CD8-positive, alpha-beta memory T cell (primary cell): ENCODE measurements around the gene GABBR2. TPM values are rescaled to one million over a fixed set of nuclear protein-coding genes. Genes with fewer than 3 reads are reported as not detected.
A peak's percentile ranks its signal among the peaks of the same experiment; 100 is the strongest.

Source experiments
- CTCF ChIA-PET: fragments of 350-600 bp; sonication (Branson Sonifier 250); formaldehyde crosslinking; loops from one replicate; lab custom pipeline; 2021; ENCODE audit warnings: antibody characterized with exemption; lab: Charles Lee
- POLR2A ChIA-PET: fragments of 350-600 bp; sonication (Branson Sonifier 250); formaldehyde crosslinking; loops from one replicate; lab custom pipeline; 2021; ENCODE audit warnings: antibody characterized with exemption; lab: Charles Lee
- DNase-seq, 5 donors: peaks; one replicate each; pipeline versions ENCODE4 v3.0.0 to v3.0.0-alpha.2; 2020 to 2022; ENCODE audit warnings: mixed read lengths in 1 of 5
- H3K27ac ChIP-seq: one replicate; pipeline ENCODE4 v1.7.0; 2013; ENCODE audit warnings: low read depth, mild to moderate bottlenecking, low read length, moderate library complexity
- H3K27me3 ChIP-seq: 2 replicates; pipeline ENCODE4 v1.7.0; 2013; ENCODE audit warnings: low read length, mild to moderate bottlenecking; ENCODE audit not compliant: insufficient read depth, poor library complexity, severe bottlenecking
- H3K36me3 ChIP-seq: 2 replicates; pipeline ENCODE4 v1.7.0; 2013; ENCODE audit warnings: mild to moderate bottlenecking, low read length, moderate library complexity; ENCODE audit not compliant: insufficient read depth
- H3K4me1 ChIP-seq: 2 replicates; pipeline ENCODE4 v1.7.0; 2013; ENCODE audit warnings: mild to moderate bottlenecking, low read length, moderate library complexity; ENCODE audit not compliant: insufficient read depth
- H3K4me3 ChIP-seq: 2 replicates; pipeline ENCODE4 v1.7.0; 2013; ENCODE audit warnings: mild to moderate bottlenecking, low read length
- H3K9me3 ChIP-seq: 2 replicates; pipeline ENCODE4 v1.7.0; 2013; ENCODE audit warnings: mild to moderate bottlenecking, low read length
- H3K27ac Mint-ChIP-seq, 8 donors: one replicate each; pipeline ENCODE4 v1.8.0; 2020 to 2021; ENCODE audit warnings: mixed read lengths in 8 of 8, mild to moderate bottlenecking in 6 of 8, inconsistent platforms in 3 of 8, moderate library complexity in 3 of 8
- H3K27me3 Mint-ChIP-seq, 2 donors: one replicate each; pipeline ENCODE4 v1.8.0; 2020 to 2021; ENCODE audit warnings: mixed read lengths in 2 of 2, mild to moderate bottlenecking in 1 of 2, moderate library complexity in 1 of 2
- H3K36me3 Mint-ChIP-seq, 3 donors: one replicate each; pipeline ENCODE4 v1.8.0; 2020 to 2021; ENCODE audit warnings: mixed read lengths in 3 of 3, inconsistent platforms in 1 of 3, mild to moderate bottlenecking in 1 of 3
- H3K4me1 Mint-ChIP-seq, 3 donors: one replicate each; pipeline ENCODE4 v1.8.0; 2020 to 2021; ENCODE audit warnings: mixed read lengths in 3 of 3, inconsistent platforms in 1 of 3, mild to moderate bottlenecking in 1 of 3
- H3K4me3 Mint-ChIP-seq, 7 donors: one replicate each; pipeline ENCODE4 v1.8.0; 2020 to 2021; ENCODE audit warnings: mixed read lengths in 7 of 7, mild to moderate bottlenecking in 6 of 7, moderate library complexity in 4 of 7, inconsistent platforms in 2 of 7
- H3K9me3 Mint-ChIP-seq, 5 donors: one replicate each; pipeline ENCODE4 v1.8.0; 2020 to 2022; ENCODE audit warnings: mixed read lengths in 5 of 5, mild to moderate bottlenecking in 3 of 5, moderate library complexity in 2 of 5, inconsistent platforms in 1 of 5
- polyA plus RNA-seq: library from polyadenylated mRNA; unstranded; fragments of 300-500 nt; fragmentation: Illumina TruSeq; gene quantifications from one replicate; pipeline ENCODE4 v1.2.3, GENCODE V29; 2021
- total RNA-seq, 2 experiments: library from RNA; stranded (reverse); gene quantifications; one replicate each; pipeline ENCODE4 v1.2.3, GENCODE V29; 2021

Gene GABBR2
- total and polyA plus RNA-seq, 3 experiments from 2014 or later: not detected

DNA sequence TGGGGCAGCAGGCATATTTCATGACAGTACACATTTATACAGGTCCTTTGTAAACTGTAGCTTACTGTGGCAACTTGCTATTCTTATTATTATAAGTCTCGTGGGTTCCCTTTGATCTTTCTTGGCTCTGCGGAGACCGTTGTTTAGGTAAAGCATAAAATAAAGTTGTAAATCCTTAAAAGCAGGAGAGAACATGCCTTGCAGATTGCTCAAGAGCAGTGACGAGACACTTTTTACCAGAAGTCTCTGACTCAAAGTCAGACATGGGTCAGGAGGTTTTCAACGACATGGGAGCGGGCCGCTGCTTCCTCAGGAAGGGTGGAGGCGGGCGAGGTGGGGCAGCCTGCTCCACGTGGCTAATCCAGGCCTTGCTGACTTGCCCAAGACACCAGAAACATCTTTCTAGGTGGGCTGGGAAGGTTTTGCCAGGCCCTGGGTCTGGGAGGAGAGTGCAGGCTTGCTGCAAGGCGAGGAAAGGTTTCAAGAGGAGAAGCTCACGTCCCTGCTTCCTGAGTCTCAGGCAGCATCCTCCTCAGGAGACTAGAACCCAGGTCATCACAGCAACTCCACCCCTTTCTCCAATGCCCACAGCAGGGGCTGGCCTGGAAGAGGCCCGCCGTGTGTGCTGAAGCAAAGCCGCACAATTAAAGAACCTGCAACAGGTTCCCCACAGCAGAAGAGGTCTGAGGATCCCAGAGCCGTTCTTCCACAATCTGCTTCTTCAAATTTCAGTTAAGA, 459.8 kb downstream of the GABBR2 start:
- H3K4me3 ChIP-seq: no peak overlapping the region
- H3K27ac Mint-ChIP-seq: peak overlapping the region in 3 of 8 donors; percentile 7 to 69 (median 62)
- H3K4me3 Mint-ChIP-seq: no peak overlapping the region
- peaks cover 0 to 35% (median 13%) of the 10 kb centered on the region in 3 donors for H3K36me3 Mint-ChIP-seq
- H3K4me1 Mint-ChIP-seq: peaks cover 19 to 32% (median 30%) of the 10 kb centered on the region in 3 donors
- CTCF ChIA-PET: no interaction called here
- no peaks in the 10 kb centered on the region for H3K36me3 ChIP-seq
- peaks cover 10% of the 10 kb centered on the region for H3K4me1 ChIP-seq
- no peaks in the 10 kb centered on the region for H3K9me3 ChIP-seq
- H3K27ac ChIP-seq: peak overlapping the region; percentile 55
- no peaks in the 10 kb centered on the region for H3K27me3 ChIP-seq
- no peaks in the 10 kb centered on the region for H3K27me3 Mint-ChIP-seq
- no peaks in the 10 kb centered on the region for H3K9me3 Mint-ChIP-seq
- POLR2A ChIA-PET: no interaction called here
- DNase-seq: no peak

DNA sequence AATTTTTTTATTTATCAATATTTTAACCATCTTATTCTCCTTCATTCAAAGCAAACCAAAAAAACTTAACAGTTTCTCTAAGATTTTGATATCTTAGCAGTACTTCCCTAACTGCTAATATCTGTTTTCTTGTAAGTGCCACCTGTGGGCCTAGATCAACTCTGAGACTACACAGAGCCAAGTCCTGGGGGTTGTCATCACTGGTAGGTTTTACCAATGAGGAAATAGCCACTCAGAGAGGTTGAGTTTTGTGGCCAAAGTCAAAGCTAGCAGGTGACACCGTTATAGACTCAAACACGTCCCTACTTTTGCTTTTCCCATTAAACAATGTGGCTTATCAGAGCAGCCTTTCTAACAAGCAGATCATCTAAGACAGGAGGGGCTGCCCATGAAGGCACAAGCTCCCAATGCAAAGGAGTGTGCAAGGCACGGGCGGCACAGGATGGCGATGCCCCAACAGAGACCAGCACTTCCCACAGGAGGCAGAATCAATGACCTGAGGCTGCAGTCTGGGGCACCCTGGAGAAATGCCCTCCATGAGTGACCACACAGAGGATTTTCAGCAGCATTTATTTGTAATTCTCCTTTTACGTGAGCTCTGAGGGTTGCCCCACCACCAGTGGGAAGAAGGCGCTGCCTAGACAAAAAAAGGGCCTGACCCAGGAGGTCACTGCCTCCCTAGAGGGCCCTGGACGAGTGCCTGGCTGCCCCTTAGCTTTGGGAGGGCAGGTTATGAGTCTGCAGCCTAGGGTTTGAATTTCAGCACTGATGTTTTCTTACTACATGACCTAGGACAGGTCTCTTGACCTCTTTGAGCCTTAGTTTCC, 460.7 kb downstream of the GABBR2 start:
- no peaks in the 10 kb centered on the region for H3K36me3 ChIP-seq
- Mint-ChIP-seq H3K27me3 (no peaks in the 10 kb centered on the region), H3K4me1 (peaks cover 11 to 23% (median 21%) of the 10 kb centered on the region in 3 donors), H3K4me3 (no peak overlapping the region), H3K36me3 (peaks cover 2 to 36% (median 13%) of the 10 kb centered on the region in 3 donors), H3K9me3 (no peaks in the 10 kb centered on the region), H3K27ac (no peak overlapping the region)
- no peaks in the 10 kb centered on the region for H3K27me3 ChIP-seq
- no peak overlapping the region for H3K4me3 ChIP-seq
- peak overlapping the region; percentile 55 for H3K27ac ChIP-seq
- CTCF ChIA-PET: no interaction called here
- H3K9me3 ChIP-seq: no peaks in the 10 kb centered on the region
- peaks cover 5% of the 10 kb centered on the region for H3K4me1 ChIP-seq
- POLR2A ChIA-PET: interaction anchor here (1.2 kb wide), 1 partner anchor 8 kb away, joined by 4 read pairs; no protein-coding TSS in a partner anchor
- no peak for DNase-seq

DNA sequence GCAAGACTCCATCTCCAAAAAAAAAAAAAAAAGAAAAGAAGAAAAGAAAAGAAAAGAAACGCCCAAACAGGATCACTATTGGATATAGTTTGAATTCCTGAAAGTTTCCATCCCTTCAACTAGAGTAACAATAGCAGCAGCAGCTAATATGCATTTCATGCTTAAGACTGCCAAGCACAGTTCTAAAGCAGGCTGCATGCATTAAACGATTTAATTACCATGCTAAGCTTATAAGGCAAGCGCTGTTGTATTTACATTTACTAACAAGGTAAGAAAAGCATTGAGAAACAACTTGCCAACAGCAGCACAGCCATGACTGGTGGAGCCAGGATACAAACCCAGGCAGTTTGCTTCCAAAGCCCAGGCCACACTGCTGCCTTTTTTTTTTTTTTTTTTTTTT, 466.3 kb downstream of the GABBR2 start:
- POLR2A ChIA-PET: no interaction called here
- no peaks in the 10 kb centered on the region for H3K4me1 Mint-ChIP-seq
- Histone ChIP-seq H3K27ac (no peak overlapping the region), H3K9me3 (no peaks in the 10 kb centered on the region), H3K27me3 (no peaks in the 10 kb centered on the region), H3K4me1 (no peaks in the 10 kb centered on the region), H3K4me3 (no peak overlapping the region), H3K36me3 (no peaks in the 10 kb centered on the region)
- H3K9me3 Mint-ChIP-seq: no peaks in the 10 kb centered on the region
- CTCF ChIA-PET: interaction anchor here (0.7 to 1.3 kb wide), 2 partner anchors 14 to 124 kb away, joined by 3 read pairs; no protein-coding TSS in a partner anchor
- no peaks in the 10 kb centered on the region for H3K27me3 Mint-ChIP-seq
- peaks cover 4 to 29% (median 10%) of the 10 kb centered on the region in 3 donors for H3K36me3 Mint-ChIP-seq
- DNase-seq: no peak
- no peak overlapping the region for H3K27ac Mint-ChIP-seq
- no peak overlapping the region for H3K4me3 Mint-ChIP-seq

DNA sequence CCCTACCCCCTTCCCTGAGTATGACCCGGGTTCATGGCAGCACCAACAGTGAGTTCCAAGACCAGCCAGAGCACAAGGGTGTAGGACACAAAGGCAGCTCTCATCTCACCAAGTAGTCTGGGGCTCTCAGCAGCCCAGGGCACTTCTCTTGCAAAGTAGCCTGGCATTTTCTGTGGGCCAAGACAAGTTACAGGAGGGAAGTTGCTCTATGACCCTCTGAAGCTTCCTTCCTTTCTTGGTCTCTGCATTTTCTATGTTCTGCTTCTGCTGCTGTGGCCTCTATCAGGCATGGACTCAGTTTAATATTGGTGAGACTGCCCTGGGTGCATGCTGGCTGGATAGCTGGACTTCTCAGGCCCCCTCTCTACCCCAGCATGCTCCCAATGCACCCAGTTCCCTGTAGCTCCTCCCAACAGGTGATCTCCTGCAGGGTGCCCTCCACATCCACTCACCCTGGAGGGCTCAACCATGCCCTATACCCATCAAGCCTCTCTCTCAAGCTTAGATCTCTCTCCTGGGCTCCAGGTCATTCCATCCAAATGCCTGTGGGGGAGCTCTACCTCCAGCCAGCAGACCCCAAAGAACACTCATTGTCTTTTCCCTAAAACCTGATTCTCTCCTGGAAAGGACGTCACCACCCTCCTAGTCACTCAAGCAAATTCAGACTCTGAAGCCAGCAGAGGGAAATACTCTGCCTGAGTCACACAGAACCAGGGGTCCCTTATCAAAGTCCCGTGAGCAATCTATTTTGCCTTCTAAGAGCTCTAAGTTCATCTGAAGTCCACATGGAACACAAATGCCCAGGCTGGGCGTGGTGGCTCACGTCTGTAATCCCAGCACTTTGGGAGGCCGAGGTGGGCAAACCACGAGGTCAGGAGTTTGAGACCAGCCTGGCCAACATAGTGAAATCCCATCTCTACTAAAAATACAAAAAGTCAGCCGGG, 467.1 kb downstream of the GABBR2 start:
- no peaks in the 10 kb centered on the region for H3K27me3 Mint-ChIP-seq
- H3K36me3 ChIP-seq: no peaks in the 10 kb centered on the region
- DNase-seq: no peak
- no peak overlapping the region for H3K4me3 Mint-ChIP-seq
- CTCF ChIA-PET: interaction anchor here (0.7 to 1.5 kb wide), 3 partner anchors 12 to 124 kb away, joined by 3 read pairs; no protein-coding TSS in a partner anchor
- H3K9me3 ChIP-seq: no peaks in the 10 kb centered on the region
- no peak overlapping the region for H3K27ac Mint-ChIP-seq
- H3K9me3 Mint-ChIP-seq: no peaks in the 10 kb centered on the region
- no peaks in the 10 kb centered on the region for H3K4me1 ChIP-seq
- no peak overlapping the region for H3K27ac ChIP-seq
- H3K36me3 Mint-ChIP-seq: peaks cover 4 to 29% (median 10%) of the 10 kb centered on the region in 3 donors
- POLR2A ChIA-PET: no interaction called here
- H3K27me3 ChIP-seq: no peaks in the 10 kb centered on the region
- no peaks in the 10 kb centered on the region for H3K4me1 Mint-ChIP-seq
- H3K4me3 ChIP-seq: no peak overlapping the region

DNA sequence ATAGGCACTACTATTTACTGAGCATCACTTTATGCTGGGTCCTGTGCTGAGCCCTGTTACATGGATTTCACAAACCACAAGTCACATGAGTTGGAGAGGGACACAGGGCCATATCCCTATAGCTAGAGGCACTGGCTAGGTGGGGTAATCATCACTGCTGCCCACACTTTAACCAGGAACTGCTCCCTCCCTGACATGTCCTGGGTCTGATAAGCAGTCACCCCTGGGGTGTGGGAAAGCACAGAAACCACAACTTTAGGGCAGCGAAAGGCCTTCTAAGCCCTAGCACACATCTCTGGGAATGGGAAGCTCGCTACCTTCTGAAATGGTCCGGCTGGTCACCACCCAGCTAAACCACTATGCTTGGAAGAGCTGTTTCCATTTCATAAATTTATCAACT, 468.3 kb downstream of the GABBR2 start:
- Histone ChIP-seq H3K27ac (no peak overlapping the region), H3K27me3 (no peaks in the 10 kb centered on the region), H3K4me3 (no peak overlapping the region), H3K9me3 (no peaks in the 10 kb centered on the region), H3K4me1 (no peaks in the 10 kb centered on the region), H3K36me3 (no peaks in the 10 kb centered on the region)
- H3K27me3 Mint-ChIP-seq: no peaks in the 10 kb centered on the region
- ChIA-PET CTCF (interaction anchor here (1.1 to 1.5 kb wide), 2 partner anchors 11 to 167 kb away, joined by 3 to 4 read pairs; no protein-coding TSS in a partner anchor), POLR2A (no interaction called here)
- H3K4me3 Mint-ChIP-seq: no peak overlapping the region
- H3K27ac Mint-ChIP-seq: no peak overlapping the region
- H3K9me3 Mint-ChIP-seq: no peaks in the 10 kb centered on the region
- DNase-seq: no peak
- no peaks in the 10 kb centered on the region for H3K4me1 Mint-ChIP-seq
- H3K36me3 Mint-ChIP-seq: peaks cover 4 to 29% (median 11%) of the 10 kb centered on the region in 3 donors

Other genes starting within 250 kb of the GABBR2 start
- 10 to 100 TPM; 16.8 to 17.5 TPM for gene ANKS6, start 87.6 kb upstream of the GABBR2 start, total RNA-seq
- gene ANKS6, start 87.6 kb upstream of the GABBR2 start, polyA plus RNA-seq: 9.0 TPM
- gene GALNT12, start 98.7 kb upstream of the GABBR2 start, total RNA-seq: 1 to 10 TPM; 4.7 to 4.9 TPM
- 5.2 TPM for gene GALNT12, start 98.7 kb upstream of the GABBR2 start, polyA plus RNA-seq
- gene COL15A1, start 235.0 kb upstream of the GABBR2 start, total RNA-seq: not detected
- gene COL15A1, start 235.0 kb upstream of the GABBR2 start, polyA plus RNA-seq: 0.07 TPM